ENCODE measurements around the gene GRIA3. TPM values are rescaled to one million over a fixed set of nuclear protein-coding genes. Genes with fewer than 3 reads are reported as not detected.

GRIA3 gene
- total RNA-seq, 1 experiment from 2014 or later, result 1.4 TPM

- Histone ChIP-seq H3K27ac (ENCODE audit: insufficient read length, low read depth, low read length) (no peak overlapping the region), H3K4me2 (ENCODE audit: insufficient read depth, insufficient read length, low read length) (no peak overlapping the region), H3K79me2 (ENCODE audit: insufficient read depth, low read length) (no peaks in the 10 kb centered on the region), H3K79me1 (ENCODE audit: insufficient read depth, low read depth, low read length, poor library complexity, severe bottlenecking) (no peaks in the 10 kb centered on the region), H3K14ac (ENCODE audit: insufficient read depth, low read length) (no peak overlapping the region), H4K5ac (ENCODE audit: insufficient read length, low read depth, low read length) (no peak overlapping the region), H2AFZ (ENCODE audit: low read length) (no peak overlapping the region), H3K9ac (ENCODE audit: extremely low read depth, insufficient read length, low read length) (no peak overlapping the region), H3K23ac (ENCODE audit: insufficient read length, low read depth, low read length) (no peak overlapping the region), H2BK15ac (ENCODE audit: low read depth, low read length) (no peak overlapping the region), H2BK5ac (ENCODE audit: insufficient read length, low read length) (no peak overlapping the region), H2BK12ac (ENCODE audit: insufficient read length, low read depth, low read length) (no peak overlapping the region), H3K27me3 (ENCODE audit: insufficient read depth, low read length) (no peaks in the 10 kb centered on the region), H2BK120ac (ENCODE audit: low read depth, low read length, poor library complexity, severe bottlenecking) (no peak overlapping the region), H2AK5ac (ENCODE audit: insufficient read length, low read length) (no peak overlapping the region), H3K4ac (ENCODE audit: low read depth, low read length) (no peak overlapping the region), H3K4me1 (ENCODE audit: insufficient read depth, low read length) (no peaks in the 10 kb centered on the region; the same call in 1 of the 2 replicates), H4K8ac (replicated peaks; ENCODE audit: insufficient read length, low read depth, low read length) (no peak overlapping the region), H3K23me2 (ENCODE audit: insufficient read length, low read depth, low read length, poor library complexity, severe bottlenecking) (no peaks in the 10 kb centered on the region), H3K18ac (ENCODE audit: insufficient read length, low read depth, low read length) (no peak overlapping the region), H4K91ac (ENCODE audit: insufficient read length, low read depth, low read length) (no peak overlapping the region), H2BK20ac (ENCODE audit: low read depth, low read length, poor library complexity, severe bottlenecking) (no peak overlapping the region), H3K9me3 (ENCODE audit: control insufficient read depth, low read depth, low read length) (peaks cover 29% of the 10 kb centered on the region), H4K20me1 (ENCODE audit: control insufficient read depth, insufficient read depth, insufficient read length) (no peaks in the 10 kb centered on the region), H3K56ac (ENCODE audit: insufficient read length, low read depth, low read length) (no peak overlapping the region), H3T11ph (ENCODE audit: low read length) (no peak overlapping the region)
- Mint-ChIP-seq H3K4me3 (no peak overlapping the region), H3K36me3 (ENCODE audit: insufficient read depth in 1 of 3, low read depth in 3 of 3) (no peaks in the 10 kb centered on the region; a peak in 1 of 7 replicates), H3K27me3 (ENCODE audit: low read depth) (no peaks in the 10 kb centered on the region), H3K4me1 (peaks cover 17 to 18% of the 10 kb centered on the region in 2 experiments), H3K27ac (no peak overlapping the region; a peak in 1 of 7 replicates), H3K9me3 (peaks cover 0 to 29% of the 10 kb centered on the region in 2 experiments; a peak in 2 of 5 replicates)
- no peak for DNase-seq
- TF ChIP-seq, protein P1, sequence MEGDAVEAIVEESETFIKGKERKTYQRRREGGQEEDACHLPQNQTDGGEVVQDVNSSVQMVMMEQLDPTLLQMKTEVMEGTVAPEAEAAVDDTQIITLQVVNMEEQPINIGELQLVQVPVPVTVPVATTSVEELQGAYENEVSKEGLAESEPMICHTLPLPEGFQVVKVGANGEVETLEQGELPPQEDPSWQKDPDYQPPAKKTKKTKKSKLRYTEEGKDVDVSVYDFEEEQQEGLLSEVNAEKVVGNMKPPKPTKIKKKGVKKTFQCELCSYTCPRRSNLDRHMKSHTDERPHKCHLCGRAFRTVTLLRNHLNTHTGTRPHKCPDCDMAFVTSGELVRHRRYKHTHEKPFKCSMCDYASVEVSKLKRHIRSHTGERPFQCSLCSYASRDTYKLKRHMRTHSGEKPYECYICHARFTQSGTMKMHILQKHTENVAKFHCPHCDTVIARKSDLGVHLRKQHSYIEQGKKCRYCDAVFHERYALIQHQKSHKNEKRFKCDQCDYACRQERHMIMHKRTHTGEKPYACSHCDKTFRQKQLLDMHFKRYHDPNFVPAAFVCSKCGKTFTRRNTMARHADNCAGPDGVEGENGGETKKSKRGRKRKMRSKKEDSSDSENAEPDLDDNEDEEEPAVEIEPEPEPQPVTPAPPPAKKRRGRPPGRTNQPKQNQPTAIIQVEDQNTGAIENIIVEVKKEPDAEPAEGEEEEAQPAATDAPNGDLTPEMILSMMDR (conservative IDR thresholded peaks at IDR 0.05), result no peak
Observed at GRCh38 chrX:123424546-123424945, 240.5 kb downstream of the GRIA3 start.

All from H9 (cell line).